ENCODE results near the gene SLC9A9. TPM values are rescaled to one million over a fixed set of nuclear protein-coding genes. Genes with fewer than 3 reads are reported as not detected.

SLC9A9 gene
- total and polyA plus RNA-seq, 2 of the 8 experiments (the other 6 are each of a cell fraction or from before 2014, with no cell fraction given) = 0.48 to 1.1 TPM

GRCh38 chr3:143363949-143364348 lies 484.3 kb downstream of the SLC9A9 start:
- Histone ChIP-seq H3K18ac (ENCODE audit: extremely low read depth, low read length) (no peak overlapping the region), H2BK120ac (replicated peaks; ENCODE audit: low read depth, low read length) (no peak overlapping the region), H3K23me2 (ENCODE audit: low read depth, low read length) (no peaks in the 10 kb centered on the region), H2AK5ac (ENCODE audit: low read depth, low read length) (no peak overlapping the region), H3K79me2 (ENCODE audit: control insufficient read depth in 1 of 2, insufficient read depth in 2 of 2, low read length in 2 of 2) (no peaks in the 10 kb centered on the region), H4K20me1 (replicated peaks in 1 of 2; ENCODE audit: control insufficient read depth in 1 of 2, insufficient read depth in 2 of 2, low read length in 2 of 2) (no peaks in the 10 kb centered on the region), H3K9me3 (ENCODE audit: insufficient read depth in 2 of 2, low read depth in 1 of 2, low read length in 1 of 2) (no peaks in the 10 kb centered on the region), H3K4me2 (ENCODE audit: insufficient read depth in 1 of 2, low read depth in 2 of 2, low read length in 2 of 2) (no peak overlapping the region), H2BK15ac (ENCODE audit: low read length) (no peak overlapping the region), H3K4me1 (replicated peaks in 1 of 4; ENCODE audit: control insufficient read depth in 3 of 4, insufficient read depth in 4 of 4, low read length in 3 of 4) (no peaks in the 10 kb centered on the region), H3K79me1 (ENCODE audit: low read depth, low read length) (no peaks in the 10 kb centered on the region), H3K36me3 (ENCODE audit: control insufficient read depth in 2 of 4, insufficient read depth in 4 of 4, low read length in 3 of 4) (no peaks in the 10 kb centered on the region), H3K56ac (replicated peaks; ENCODE audit: insufficient read length, low read depth, low read length) (no peak overlapping the region), H2BK5ac (ENCODE audit: low read depth, low read length) (no peak overlapping the region), H2AFZ (ENCODE audit: low read length) (no peak overlapping the region), H4K5ac (ENCODE audit: insufficient read length, low read depth, low read length) (no peak overlapping the region), H3K27me3 (replicated peaks in 1 of 4; ENCODE audit: control insufficient read depth in 3 of 4, extremely low read depth in 1 of 4, insufficient read depth in 3 of 4, low read length in 3 of 4) (no peaks in the 10 kb centered on the region), H3K4ac (replicated peaks; ENCODE audit: insufficient read length, low read depth, low read length) (no peak overlapping the region), H2BK20ac (ENCODE audit: low read length) (no peak overlapping the region), H3K14ac (ENCODE audit: insufficient read length) (no peak overlapping the region), H4K91ac (replicated peaks; ENCODE audit: insufficient read length, low read length) (no peak overlapping the region), H3K27ac (ENCODE audit: low read depth, low read length) (no peak overlapping the region), H3K23ac (ENCODE audit: insufficient read length) (no peak overlapping the region), H4K8ac (ENCODE audit: extremely low read depth, insufficient read depth, low read length) (no peak overlapping the region), H2BK12ac (ENCODE audit: low read depth, low read length) (no peak overlapping the region), H3K4me3 (ENCODE audit: extremely low read depth in 1 of 4, insufficient read depth in 2 of 4, low read depth in 3 of 4, low read length in 4 of 4) (no peak overlapping the region), H3K9ac (replicated peaks in 1 of 4; ENCODE audit: extremely low read depth in 1 of 4, low read depth in 3 of 4, low read length in 3 of 4) (no peak overlapping the region)
- DNase-seq (ENCODE audit: low read depth in 1 of 2, low spot score in 2 of 2) (no peak), FAIRE-seq (no peak)
- POLR2A ChIA-PET (ENCODE audit: partially characterized antibody) = no interaction called here
- CTCF ChIA-PET (ENCODE audit: partially characterized antibody) = interaction anchor here (0.7 to 1.6 kb wide), 3 partner anchors 15 to 243 kb away, joined by 3 to 7 read pairs (median 5); no protein-coding TSS in a partner anchor
- 83% methylated on average over 1 of the region's 1 CpG; no CpG with 5 or more reads in 1 of the 2 experiments for WGBS, 2 experiments (ENCODE audit: extremely low coverage in 1 of 2, insufficient coverage in 1 of 2, insufficient read length in 1 of 2, insufficient replicate concordance in 2 of 2, low coverage in 1 of 2, low lambda C conversion rate in 2 of 2, missing lambda C conversion rate in 1 of 2)
- no peak for TF ChIP-seq BCL11A (IDR thresholded peaks at IDR 0.05; ENCODE audit: low read depth in 2 of 2, low read length in 2 of 2)
